NCI-H526 (cell line): ENCODE measurements around the gene MYO16.
A peak's percentile ranks its signal among the peaks of the same experiment; 100 is the strongest.
"Not testable (repeated sequence)": the region's sequence is repeated elsewhere in the genome, so short reads cannot be mapped to it uniquely, and the experiment has no call there.

Experiments
- DNase-seq, 2 experiments: peaks; one replicate each; lab custom pipeline; 2025; lab: John Stamatoyannopoulos, UW

MYO16 gene

GRCh38 chr13:109072505-109072904, 443.1 kb downstream of the MYO16 start:
- no peak for DNase-seq

GRCh38 chr13:109074436-109074835, 445.0 kb downstream of the MYO16 start:
- no peak for DNase-seq

- no peak for DNase-seq
Observed at GRCh38 chr13:109074853-109075252, 445.4 kb downstream of the MYO16 start.

- no peak for DNase-seq
Observed at GRCh38 chr13:109087916-109088623, 458.7 kb downstream of the MYO16 start.

- DNase-seq: no peak
Observed at GRCh38 chr13:109088624-109088917, 459.2 kb downstream of the MYO16 start.

- no peak for DNase-seq
Observed at GRCh38 chr13:109090796-109091195, 461.4 kb downstream of the MYO16 start.

- DNase-seq: no peak
Observed at GRCh38 chr13:109091249-109091648, 461.8 kb downstream of the MYO16 start.

- not testable (repeated sequence) for DNase-seq
Observed at GRCh38 chr13:109092186-109092585, 462.8 kb downstream of the MYO16 start.

GRCh38 chr13:109093998-109094397, 464.6 kb downstream of the MYO16 start:
- no peak for DNase-seq

GRCh38 chr13:109095126-109095525, 465.7 kb downstream of the MYO16 start:
- DNase-seq: no peak

- no peak for DNase-seq
Observed at GRCh38 chr13:109096101-109096500, 466.7 kb downstream of the MYO16 start.

GRCh38 chr13:109100705-109101304, 471.4 kb downstream of the MYO16 start:
- DNase-seq: no peak

GRCh38 chr13:109101550-109102144, 472.2 kb downstream of the MYO16 start:
- DNase-seq: no peak

GRCh38 chr13:109105899-109106298, 476.5 kb downstream of the MYO16 start:
- no peak for DNase-seq

GRCh38 chr13:109110159-109110558, 480.7 kb downstream of the MYO16 start:
- DNase-seq: no peak

GRCh38 chr13:109111141-109111540, 481.7 kb downstream of the MYO16 start:
- DNase-seq: no peak

GRCh38 chr13:109113427-109113826, 484.0 kb downstream of the MYO16 start:
- DNase-seq: no peak

- DNase-seq: no peak
Observed at GRCh38 chr13:109114162-109114561, 484.8 kb downstream of the MYO16 start.

- DNase-seq: no peak
Observed at GRCh38 chr13:109114991-109115390, 485.6 kb downstream of the MYO16 start.

- DNase-seq: no peak
Observed at GRCh38 chr13:109118521-109118920, 489.1 kb downstream of the MYO16 start.

- no peak for DNase-seq
Observed at GRCh38 chr13:109119896-109120295, 490.5 kb downstream of the MYO16 start.

GRCh38 chr13:109121826-109122225, 492.4 kb downstream of the MYO16 start:
- peak in 1 of 2 experiments; percentile 13 for DNase-seq

GRCh38 chr13:109123971-109124370, 494.6 kb downstream of the MYO16 start:
- no peak for DNase-seq

- DNase-seq: no peak
Observed at GRCh38 chr13:109126178-109126577, 496.8 kb downstream of the MYO16 start.
